ENCODE measurements around the gene STARD6.

STARD6 gene

DNA sequence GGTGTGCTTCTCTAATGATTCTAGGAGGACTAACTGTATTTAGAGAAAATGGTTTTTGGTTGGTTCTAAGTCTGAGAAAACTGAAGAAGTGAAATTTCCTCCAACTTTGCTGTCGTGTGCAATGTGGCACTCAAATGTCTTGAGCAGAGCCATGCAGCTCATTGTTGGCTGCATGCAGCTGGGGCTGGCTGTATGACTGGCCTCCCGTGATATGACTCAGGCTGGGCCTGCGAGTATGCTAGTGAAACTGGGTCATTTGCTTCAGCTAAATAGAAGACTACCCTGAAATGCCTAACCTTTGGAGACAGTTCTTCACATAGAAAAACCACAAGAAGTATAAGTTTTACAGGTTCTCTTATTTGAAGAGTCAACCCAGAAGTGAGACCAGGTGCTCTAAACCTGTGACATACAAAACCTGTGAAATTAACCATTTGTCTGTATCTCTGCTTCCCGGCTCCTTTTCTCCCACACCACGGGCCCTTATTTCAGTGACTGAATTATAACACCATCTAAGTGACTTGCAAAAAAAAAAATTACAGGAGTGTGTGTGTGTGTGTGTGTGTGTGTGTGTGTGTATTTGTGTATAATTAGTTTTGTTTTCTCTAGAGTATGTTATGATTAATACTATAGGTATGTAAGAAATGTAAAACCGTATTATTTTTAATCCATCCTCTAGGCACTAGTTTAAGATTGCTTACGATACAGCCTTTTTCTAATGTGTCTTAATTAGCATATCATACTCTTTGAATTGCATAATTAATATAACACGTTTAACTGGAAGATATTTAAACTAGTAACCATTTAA lies 72.5 kb downstream of the STARD6 start:
- Histone ChIP-seq H3K4me3 (ENCODE audit: low read length) (no peak overlapping the region), H3K27me3 (ENCODE audit: insufficient read depth, low read length) (no peaks in the 10 kb centered on the region), H3K9me3 (ENCODE audit: insufficient read depth, low read depth, low read length) (no peaks in the 10 kb centered on the region), H3K27ac (ENCODE audit: low read length) (no peak overlapping the region), H3K4me1 (ENCODE audit: insufficient read depth, low read length) (no peaks in the 10 kb centered on the region), H3K36me3 (ENCODE audit: insufficient read depth, low read depth, low read length) (peaks cover 76% of the 10 kb centered on the region), H3K9ac (ENCODE audit: low read depth, low read length) (no peak overlapping the region)

DNA sequence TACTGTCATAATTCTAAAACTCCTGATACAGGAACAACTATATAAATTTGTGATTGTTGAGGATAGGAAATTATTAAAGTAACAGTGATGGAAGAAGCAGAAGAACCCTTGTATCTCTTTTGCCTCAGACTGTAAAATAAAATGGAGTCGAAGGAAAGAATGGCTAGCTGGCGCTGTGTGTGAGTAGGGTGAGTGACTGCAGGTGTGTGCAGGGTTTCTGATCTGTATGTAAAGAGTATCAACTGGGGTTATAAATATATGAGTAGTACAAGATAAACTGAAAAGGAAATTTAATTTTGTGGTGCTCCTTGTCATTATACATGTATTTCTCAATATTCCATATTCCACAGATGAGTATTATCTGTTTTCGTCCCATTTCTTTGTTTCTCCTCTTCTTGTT lies 73.1 kb downstream of the STARD6 start:
- no peak overlapping the region for H3K4me3 ChIP-seq (ENCODE audit: low read length)
- H3K27ac ChIP-seq (ENCODE audit: low read length): no peak overlapping the region
- H3K9me3 ChIP-seq (ENCODE audit: insufficient read depth, low read depth, low read length): no peaks in the 10 kb centered on the region
- H3K4me1 ChIP-seq (ENCODE audit: insufficient read depth, low read length): peaks cover 6% of the 10 kb centered on the region
- H3K27me3 ChIP-seq (ENCODE audit: insufficient read depth, low read length): no peaks in the 10 kb centered on the region
- H3K9ac ChIP-seq (ENCODE audit: low read depth, low read length): no peak overlapping the region
- H3K36me3 ChIP-seq (ENCODE audit: insufficient read depth, low read depth, low read length): peaks cover 81% of the 10 kb centered on the region

GRCh38 chr18:54280220-54280569 lies 77.5 kb downstream of the STARD6 start:
- Histone ChIP-seq H3K36me3 (ENCODE audit: insufficient read depth, low read depth, low read length) (peaks cover 82% of the 10 kb centered on the region), H3K4me1 (ENCODE audit: insufficient read depth, low read length) (peaks cover 8% of the 10 kb centered on the region), H3K4me3 (ENCODE audit: low read length) (no peak overlapping the region), H3K27ac (ENCODE audit: low read length) (no peak overlapping the region), H3K9me3 (ENCODE audit: insufficient read depth, low read depth, low read length) (no peaks in the 10 kb centered on the region), H3K27me3 (ENCODE audit: insufficient read depth, low read length) (no peaks in the 10 kb centered on the region), H3K9ac (ENCODE audit: low read depth, low read length) (no peak overlapping the region; the same call in 1 of the 2 replicates)

DNA sequence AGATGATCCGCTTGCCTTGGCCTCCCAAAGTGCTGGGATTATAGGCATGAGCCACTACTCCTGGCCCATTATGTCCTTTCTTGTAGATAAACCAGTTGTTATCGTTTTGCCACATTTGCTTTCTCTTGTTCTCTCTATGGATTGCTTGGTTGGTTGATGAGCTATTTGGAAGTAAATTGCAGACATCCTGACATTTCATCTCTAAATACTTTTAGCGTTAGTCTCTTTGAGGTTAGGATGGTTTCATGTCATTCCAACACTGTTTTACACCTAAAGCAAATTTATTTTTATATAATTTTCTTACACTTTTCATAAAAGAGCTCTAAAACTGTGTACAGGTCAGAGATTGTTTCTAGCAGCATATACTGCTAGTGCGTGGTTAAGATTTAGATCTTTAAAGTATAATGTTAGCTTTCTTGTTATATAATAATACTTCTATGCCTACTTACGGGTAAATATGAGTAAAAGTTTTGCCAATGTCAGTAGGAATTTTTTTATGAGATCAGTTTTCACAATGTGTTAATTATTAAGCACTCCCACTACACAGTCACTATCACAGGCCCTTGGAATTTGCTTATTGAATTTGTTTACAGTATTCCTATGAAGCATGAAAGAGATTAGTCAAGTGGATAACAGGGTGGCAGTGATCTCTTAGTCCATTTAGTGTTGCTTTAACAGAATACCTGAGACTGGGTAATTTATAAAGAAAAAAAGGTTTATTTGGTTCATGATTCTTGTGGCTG lies 78.0 kb downstream of the STARD6 start:
- no peaks in the 10 kb centered on the region for H3K27me3 ChIP-seq (ENCODE audit: insufficient read depth, low read length)
- H3K9ac ChIP-seq (ENCODE audit: low read depth, low read length): peak overlapping the region; percentile 33; the same call in 1 of the 2 replicates
- no peaks in the 10 kb centered on the region for H3K9me3 ChIP-seq (ENCODE audit: insufficient read depth, low read depth, low read length)
- no peak overlapping the region for H3K4me3 ChIP-seq (ENCODE audit: low read length)
- no peak overlapping the region for H3K27ac ChIP-seq (ENCODE audit: low read length)
- peaks cover 8% of the 10 kb centered on the region for H3K4me1 ChIP-seq (ENCODE audit: insufficient read depth, low read length)
- peaks cover 82% of the 10 kb centered on the region for H3K36me3 ChIP-seq (ENCODE audit: insufficient read depth, low read depth, low read length)

DNA sequence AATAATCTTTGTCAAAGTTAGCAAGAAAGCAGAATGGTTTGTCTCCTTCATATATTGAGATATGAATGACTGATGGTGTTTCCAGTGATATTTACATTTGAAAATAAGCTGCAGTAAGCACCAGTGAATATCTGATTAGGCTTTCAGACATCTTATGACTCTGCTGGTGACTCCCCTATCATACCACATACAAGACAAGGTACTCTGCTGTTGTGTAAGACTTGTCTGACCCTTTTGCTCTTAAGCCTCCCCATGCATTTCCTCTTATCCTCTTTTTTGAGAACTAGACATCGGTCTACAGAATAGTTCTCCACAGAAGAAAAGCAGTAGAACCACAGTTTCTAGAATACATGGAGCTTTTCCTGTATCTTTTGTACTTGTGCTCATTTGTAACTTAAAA lies 79.0 kb downstream of the STARD6 start:
- H3K9ac ChIP-seq (ENCODE audit: low read depth, low read length): no peak overlapping the region
- H3K4me1 ChIP-seq (ENCODE audit: insufficient read depth, low read length): peaks cover 8% of the 10 kb centered on the region
- peaks cover 75% of the 10 kb centered on the region for H3K36me3 ChIP-seq (ENCODE audit: insufficient read depth, low read depth, low read length)
- H3K4me3 ChIP-seq (ENCODE audit: low read length): no peak overlapping the region
- no peaks in the 10 kb centered on the region for H3K9me3 ChIP-seq (ENCODE audit: insufficient read depth, low read depth, low read length)
- no peak overlapping the region for H3K27ac ChIP-seq (ENCODE audit: low read length)
- H3K27me3 ChIP-seq (ENCODE audit: insufficient read depth, low read length): no peaks in the 10 kb centered on the region

- Histone ChIP-seq H3K4me1 (ENCODE audit: insufficient read depth, low read length) (peaks cover 8% of the 10 kb centered on the region), H3K36me3 (ENCODE audit: insufficient read depth, low read depth, low read length) (peaks cover 69% of the 10 kb centered on the region), H3K27me3 (ENCODE audit: insufficient read depth, low read length) (no peaks in the 10 kb centered on the region), H3K27ac (ENCODE audit: low read length) (no peak overlapping the region), H3K9me3 (ENCODE audit: insufficient read depth, low read depth, low read length) (no peaks in the 10 kb centered on the region), H3K9ac (ENCODE audit: low read depth, low read length) (no peak overlapping the region), H3K4me3 (ENCODE audit: low read length) (no peak overlapping the region)
Observed at GRCh38 chr18:54277899-54278298, 79.8 kb downstream of the STARD6 start.

Measured in iPS-20b (cell line).